ENCODE results near the gene CHAD.

The CHAD gene

GRCh38 chr17:50458701-50459676 is 9.7 kb downstream of the CHAD start:
- DNase-seq (ENCODE audit: low read depth in 1 of 2, low spot score in 1 of 2), result no peak

GRCh38 chr17:50458270-50458669 is 10.4 kb downstream of the CHAD start:
- no peak for DNase-seq (ENCODE audit: low read depth in 1 of 2, low spot score in 1 of 2)

- DNase-seq (ENCODE audit: low read depth in 1 of 2, low spot score in 1 of 2), result no peak
Measured at GRCh38 chr17:50457621-50458020, 11.1 kb downstream of the CHAD start.

GRCh38 chr17:50453901-50454300 is 14.8 kb downstream of the CHAD start:
- DNase-seq (ENCODE audit: low read depth in 1 of 2, low spot score in 1 of 2), result no peak

- no peak for DNase-seq (ENCODE audit: low read depth in 1 of 2, low spot score in 1 of 2)
Measured at GRCh38 chr17:50452630-50453300, 15.9 kb downstream of the CHAD start.

GRCh38 chr17:50451943-50452629 is 16.6 kb downstream of the CHAD start:
- no peak for DNase-seq (ENCODE audit: low read depth in 1 of 2, low spot score in 1 of 2)

GRCh38 chr17:50448643-50449042 is 20.0 kb downstream of the CHAD start:
- no peak for DNase-seq (ENCODE audit: low read depth in 1 of 2, low spot score in 1 of 2)

GRCh38 chr17:50447870-50448595 is 20.6 kb downstream of the CHAD start:
- DNase-seq (ENCODE audit: low read depth in 1 of 2, low spot score in 1 of 2), result no peak

- no peak for DNase-seq (ENCODE audit: low read depth in 1 of 2, low spot score in 1 of 2)
Measured at GRCh38 chr17:50445730-50446325, 22.9 kb downstream of the CHAD start.

- DNase-seq (ENCODE audit: low read depth in 1 of 2, low spot score in 1 of 2), result no peak
Measured at GRCh38 chr17:50444841-50445715, 23.6 kb downstream of the CHAD start.

- DNase-seq (ENCODE audit: low read depth in 1 of 2, low spot score in 1 of 2), result no peak
Measured at GRCh38 chr17:50443505-50443974, 25.1 kb downstream of the CHAD start.

GRCh38 chr17:50440838-50441829 is 27.5 kb downstream of the CHAD start:
- no peak for DNase-seq (ENCODE audit: low read depth in 1 of 2, low spot score in 1 of 2)

- no peak for DNase-seq (ENCODE audit: low read depth in 1 of 2, low spot score in 1 of 2)
Measured at GRCh38 chr17:50440172-50440837, 28.4 kb downstream of the CHAD start.

- no peak for DNase-seq (ENCODE audit: low read depth in 1 of 2, low spot score in 1 of 2)
Measured at GRCh38 chr17:50439008-50439407, 29.7 kb downstream of the CHAD start.

- DNase-seq (ENCODE audit: low read depth in 1 of 2, low spot score in 1 of 2), result no peak
Measured at GRCh38 chr17:50437409-50437808, 31.3 kb downstream of the CHAD start.

GRCh38 chr17:50432125-50432762 is 36.4 kb downstream of the CHAD start:
- DNase-seq (ENCODE audit: low read depth in 1 of 2, low spot score in 1 of 2), result no peak
